Natural killer cell (primary cell): ENCODE results near the gene KIAA1328. TPM values are rescaled to one million over a fixed set of nuclear protein-coding genes. Genes with fewer than 3 reads are reported as not detected.

Experiments
- ATAC-seq, 3 donors: fragments of 150-1000 bp in 2 of 3; fragments of 200-7000 bp in 1 of 3; cut with Tn5 transposase; 1 replicate in 1 of 3; 2 replicates in 2 of 3; pipeline ENCODE4 v1.10.0; 2021; ENCODE audit warnings: mild to moderate bottlenecking in 2 of 3, moderate library complexity in 2 of 3
- DNase-seq, 2 donors: peaks; one replicate each; pipeline versions ENCODE4 v3.0.0 to v3.0.0-alpha.2; 2013 to 2021; ENCODE audit warnings: mixed read lengths in 1 of 2
- H3K27ac ChIP-seq: one replicate; pipeline ENCODE4 v1.5.1; 2013; ENCODE audit warnings: mild to moderate bottlenecking, low read length
- H3K27me3 ChIP-seq: one replicate; pipeline ENCODE4 v1.6.1; 2013; ENCODE audit warnings: low read length; ENCODE audit not compliant: control insufficient read depth, insufficient read depth
- H3K36me3 ChIP-seq: one replicate; pipeline ENCODE4 v1.6.1; 2013; ENCODE audit warnings: low read length; ENCODE audit not compliant: control insufficient read depth, insufficient read depth
- H3K4me1 ChIP-seq: one replicate; pipeline ENCODE4 v1.6.1; 2013; ENCODE audit warnings: low read length; ENCODE audit not compliant: control insufficient read depth, insufficient read depth
- H3K4me3 ChIP-seq: one replicate; pipeline ENCODE4 v1.5.1; 2013; ENCODE audit warnings: low read length
- H3K9me3 ChIP-seq: one replicate; pipeline ENCODE4 v1.6.1; 2013; ENCODE audit warnings: low read length; ENCODE audit not compliant: control insufficient read depth, insufficient read depth
- H3K27ac Mint-ChIP-seq, 2 donors: one replicate each; pipeline ENCODE4 v1.8.0; 2022; ENCODE audit warnings: mild to moderate bottlenecking in 2 of 2, mixed read lengths in 2 of 2, moderate library complexity in 1 of 2
- H3K27me3 Mint-ChIP-seq, 2 donors: one replicate each; pipeline ENCODE4 v1.8.0; 2022; ENCODE audit warnings: low read depth in 2 of 2, mixed read lengths in 2 of 2
- H3K36me3 Mint-ChIP-seq: one replicate; pipeline ENCODE4 v1.8.0; 2022; ENCODE audit warnings: mixed read lengths
- H3K4me1 Mint-ChIP-seq, 2 donors: one replicate each; pipeline ENCODE4 v1.8.0; 2022; ENCODE audit warnings: mixed read lengths in 2 of 2
- H3K4me3 Mint-ChIP-seq: one replicate; pipeline ENCODE4 v1.8.0; 2022; ENCODE audit warnings: mild to moderate bottlenecking, moderate library complexity, mixed read lengths
- H3K9me3 Mint-ChIP-seq, 2 donors: one replicate each; pipeline ENCODE4 v1.8.0; 2022; ENCODE audit warnings: mixed read lengths in 2 of 2
- CTCF ChIP-seq: fragments of 200-600 bp; IDR thresholded peaks from one replicate; pipeline ENCODE4 v1.8.0; 2022; ENCODE audit warnings: antibody characterized with exemption
- WGBS: methylation state at CpG from one replicate; pipeline ENCODE4 v1.1.7; 2013; ENCODE audit warnings: missing lambda C conversion rate; ENCODE audit not compliant: insufficient coverage; 5-methylcytosine and 5-hydroxymethylcytosine counted together
- intact Hi-C: fragments of 100-400 bp; cut with micrococcal nuclease; formaldehyde crosslinking; loops from one replicate; pipeline ENCODE4 v1.14.2; 2022
- total RNA-seq, 4 donors: library from RNA; stranded (reverse); fragments of 120-200 nt in 1 of 4; gene quantifications; one replicate each; pipeline versions ENCODE4 v1.2.3 to v1.2.4, GENCODE V29; 2013 to 2022

KIAA1328 gene
- total RNA-seq, 3 donors from 2014 or later (not counting 1 experiment from before 2014, with no cell fraction given) = 12.3 to 14.3 (median 13.2) TPM

DNA sequence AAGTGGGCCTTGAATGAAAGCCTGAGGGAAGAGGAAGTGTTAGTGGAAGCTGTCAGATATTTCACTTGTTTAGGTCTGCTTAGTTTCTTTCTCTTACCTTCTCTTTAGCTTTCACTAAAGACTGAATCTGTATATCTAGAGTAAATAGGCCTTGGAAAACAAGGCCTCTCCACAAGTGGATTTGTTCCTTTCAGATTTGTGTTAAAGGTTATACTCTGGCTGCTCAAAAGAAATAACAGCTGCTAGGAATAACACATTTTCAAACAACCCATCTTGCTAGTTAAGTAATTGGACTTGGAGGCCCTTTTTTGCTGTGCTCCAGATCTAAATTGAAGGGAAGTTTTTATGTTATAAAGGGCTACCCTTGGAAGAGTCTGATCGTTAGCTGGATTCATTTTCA is 236.3 kb downstream of the KIAA1328 start:
- DNase-seq (no peak), ATAC-seq (no peak)
- no peak overlapping the region for H3K27ac ChIP-seq
- intact Hi-C loops = no loop called here
- H3K4me3 ChIP-seq = no peak overlapping the region
- TF ChIP-seq CTCF = no peak
- H3K27me3 ChIP-seq = no peaks in the 10 kb centered on the region
- H3K9me3 ChIP-seq = no peaks in the 10 kb centered on the region
- no peaks in the 10 kb centered on the region for H3K36me3 ChIP-seq
- peaks cover 7 to 17% of the 10 kb centered on the region in 2 donors for H3K9me3 Mint-ChIP-seq
- no peaks in the 10 kb centered on the region for H3K4me1 Mint-ChIP-seq
- no CpG with 5 or more reads among the region's 1 CpG for WGBS
- H3K36me3 Mint-ChIP-seq = peaks cover 8% of the 10 kb centered on the region
- no peaks in the 10 kb centered on the region for H3K4me1 ChIP-seq
- no peaks in the 10 kb centered on the region for H3K27me3 Mint-ChIP-seq
- no peak overlapping the region for H3K27ac Mint-ChIP-seq
- H3K4me3 Mint-ChIP-seq = no peak overlapping the region

DNA sequence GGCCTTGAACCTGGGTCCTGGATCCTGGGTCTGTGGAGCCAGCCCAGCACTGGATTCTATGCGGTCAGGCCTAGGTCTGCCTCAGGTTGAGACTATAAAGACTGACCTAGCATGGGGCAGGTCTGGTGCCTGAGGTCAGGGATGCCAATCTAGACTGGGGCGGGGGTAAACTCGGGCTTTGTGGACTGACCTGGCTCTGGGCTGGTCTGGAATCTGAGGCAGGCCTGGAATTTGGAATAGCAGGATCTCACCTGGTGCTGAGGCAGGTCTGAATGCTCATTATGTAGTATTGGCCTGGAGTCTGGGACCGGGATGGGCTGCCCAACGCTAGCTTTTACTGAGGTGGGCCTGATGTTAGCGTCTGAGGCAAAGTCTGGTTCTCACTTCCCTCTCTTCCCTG is 256.0 kb downstream of the KIAA1328 start:
- intact Hi-C loops = no loop called here
- DNase-seq (no peak), ATAC-seq (no peak)
- no peaks in the 10 kb centered on the region for H3K27me3 Mint-ChIP-seq
- 96% methylated on average over 6 of the region's 6 CpGs for WGBS
- H3K4me1 Mint-ChIP-seq = no peaks in the 10 kb centered on the region
- no peak overlapping the region for H3K27ac Mint-ChIP-seq
- no peaks in the 10 kb centered on the region for H3K9me3 ChIP-seq
- H3K27me3 ChIP-seq = no peaks in the 10 kb centered on the region
- no peaks in the 10 kb centered on the region for H3K4me1 ChIP-seq
- H3K9me3 Mint-ChIP-seq = peaks cover 7% of the 10 kb centered on the region in 2 donors
- no peak overlapping the region for H3K27ac ChIP-seq
- peaks cover 11% of the 10 kb centered on the region for H3K36me3 Mint-ChIP-seq
- H3K4me3 Mint-ChIP-seq = no peak overlapping the region
- no peak for TF ChIP-seq CTCF
- no peak overlapping the region for H3K4me3 ChIP-seq
- H3K36me3 ChIP-seq = no peaks in the 10 kb centered on the region

GRCh38 chr18:37085362-37085761 is 256.4 kb downstream of the KIAA1328 start:
- no peak overlapping the region for H3K27ac ChIP-seq
- TF ChIP-seq CTCF = no peak
- ATAC-seq (no peak), DNase-seq (no peak)
- H3K4me3 ChIP-seq = no peak overlapping the region
- no peaks in the 10 kb centered on the region for H3K27me3 ChIP-seq
- H3K36me3 Mint-ChIP-seq = peaks cover 11% of the 10 kb centered on the region
- peaks cover 7% of the 10 kb centered on the region in 2 donors for H3K9me3 Mint-ChIP-seq
- intact Hi-C loops = no loop called here
- H3K4me1 ChIP-seq = no peaks in the 10 kb centered on the region
- H3K36me3 ChIP-seq = no peaks in the 10 kb centered on the region
- no peak overlapping the region for H3K27ac Mint-ChIP-seq
- H3K4me3 Mint-ChIP-seq = no peak overlapping the region
- H3K27me3 Mint-ChIP-seq = no peaks in the 10 kb centered on the region
- no peaks in the 10 kb centered on the region for H3K4me1 Mint-ChIP-seq
- no peaks in the 10 kb centered on the region for H3K9me3 ChIP-seq
- 100% methylated on average over 1 of the region's 2 CpGs for WGBS

DNA sequence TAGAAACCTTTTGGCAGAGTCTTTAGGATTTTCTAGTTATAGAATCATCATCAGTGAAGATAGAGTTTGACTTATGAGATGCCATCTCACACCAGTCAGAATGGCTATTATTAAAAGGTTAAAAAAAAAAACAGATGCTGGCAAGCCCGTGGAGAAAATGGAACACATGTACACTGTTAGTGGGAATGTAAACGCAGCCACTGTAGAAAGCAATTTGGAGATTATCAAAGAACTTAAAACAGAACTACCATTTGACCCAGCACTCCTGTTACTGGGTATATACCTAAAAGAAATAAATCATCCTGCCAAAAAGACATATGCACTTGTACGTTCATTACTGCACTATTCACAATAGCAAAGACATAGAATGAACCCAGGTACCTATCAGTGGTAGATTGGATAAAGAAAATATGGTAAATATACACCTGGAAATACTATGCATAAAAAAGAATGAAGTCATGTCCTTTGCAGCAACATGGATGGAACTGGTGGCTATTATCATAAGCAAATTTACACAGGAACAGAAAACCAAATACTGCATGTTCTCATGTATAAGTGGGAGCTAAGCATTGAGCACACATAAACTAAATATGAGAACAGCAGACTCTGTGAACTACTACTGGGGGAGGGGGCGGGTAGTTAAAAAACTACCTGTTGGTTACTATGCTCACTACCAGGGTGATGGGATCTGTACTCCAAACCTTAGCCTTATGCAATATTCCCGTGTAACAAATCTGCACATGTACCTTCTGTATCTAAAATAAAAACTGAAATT is 279.0 kb downstream of the KIAA1328 start:
- 90% methylated on average over 2 of the region's 5 CpGs for WGBS
- no peaks in the 10 kb centered on the region for H3K4me1 Mint-ChIP-seq
- H3K27me3 Mint-ChIP-seq = no peaks in the 10 kb centered on the region
- H3K36me3 ChIP-seq = no peaks in the 10 kb centered on the region
- intact Hi-C loops = no loop called here
- H3K27me3 ChIP-seq = no peaks in the 10 kb centered on the region
- TF ChIP-seq CTCF = no peak
- DNase-seq (no peak), ATAC-seq (no peak)
- peaks cover 12 to 25% of the 10 kb centered on the region in 2 donors for H3K9me3 Mint-ChIP-seq
- peaks cover 7% of the 10 kb centered on the region for H3K36me3 Mint-ChIP-seq
- peaks cover 11% of the 10 kb centered on the region for H3K9me3 ChIP-seq
- no peak overlapping the region for H3K4me3 Mint-ChIP-seq
- no peak overlapping the region for H3K27ac Mint-ChIP-seq
- no peak overlapping the region for H3K4me3 ChIP-seq
- no peaks in the 10 kb centered on the region for H3K4me1 ChIP-seq
- H3K27ac ChIP-seq = no peak overlapping the region
